IPS-18a (cell line): ENCODE data around the gene FIBIN.

Experiments used
- H3K27ac ChIP-seq: one replicate; pipeline ENCODE4 v1.5.1; 2013; ENCODE audit warnings: low read length
- H3K27me3 ChIP-seq: one replicate; pipeline ENCODE4 v1.6.1; 2013; ENCODE audit warnings: mild to moderate bottlenecking, low read length; ENCODE audit not compliant: control insufficient read depth, insufficient read depth
- H3K36me3 ChIP-seq: one replicate; pipeline ENCODE4 v1.6.1; 2013; ENCODE audit warnings: low read depth, low read length; ENCODE audit not compliant: control insufficient read depth
- H3K4me1 ChIP-seq: one replicate; pipeline ENCODE4 v1.6.1; 2013; ENCODE audit warnings: low read depth, low read length; ENCODE audit not compliant: control insufficient read depth
- H3K4me3 ChIP-seq: one replicate; pipeline ENCODE4 v1.5.1; 2013; ENCODE audit warnings: low read length
- H3K9ac ChIP-seq: one replicate; pipeline ENCODE4 v1.6.1; 2013; ENCODE audit warnings: mild to moderate bottlenecking, low read length, moderate library complexity
- H3K9me3 ChIP-seq: one replicate; pipeline ENCODE4 v1.6.1; 2013; ENCODE audit warnings: low read depth, low read length; ENCODE audit not compliant: control insufficient read depth

Gene FIBIN

DNA sequence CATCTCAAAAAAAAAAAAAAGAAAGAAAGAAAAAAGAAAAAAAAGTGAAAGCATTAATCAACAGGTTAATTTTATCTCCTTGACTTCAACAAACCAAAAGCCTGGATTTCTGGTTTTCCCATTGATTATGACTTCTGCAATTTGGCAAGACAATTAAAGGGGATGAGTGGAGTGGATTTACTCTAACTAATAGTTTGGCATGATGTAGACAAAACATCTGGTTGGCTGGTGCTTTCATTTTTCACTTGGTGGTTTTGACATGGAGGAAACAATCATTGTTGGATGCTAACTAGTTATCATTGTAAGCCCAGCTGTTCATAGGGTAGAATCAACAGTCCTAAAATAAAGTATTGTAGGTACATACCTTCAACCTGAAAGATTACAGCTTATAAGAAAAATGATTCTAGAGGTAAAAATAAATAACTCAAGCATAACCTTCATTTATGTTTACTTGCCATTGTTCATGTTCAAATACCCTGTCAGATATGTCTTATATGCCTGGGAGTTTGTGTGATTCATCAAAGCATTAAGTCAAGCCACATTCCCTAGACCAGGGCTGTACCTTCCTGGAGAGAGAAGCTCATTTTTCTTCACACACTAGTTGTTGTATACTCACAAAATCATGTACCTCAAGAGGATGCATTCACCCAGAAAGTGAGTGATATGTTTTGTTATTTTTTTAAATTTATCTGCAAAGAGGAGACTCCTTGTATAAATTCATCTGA is 15.1 kb downstream of the FIBIN start:
- no peak overlapping the region for H3K9ac ChIP-seq
- H3K27ac ChIP-seq, result no peak overlapping the region
- H3K36me3 ChIP-seq, result no peaks in the 10 kb centered on the region
- no peak overlapping the region for H3K4me3 ChIP-seq
- H3K4me1 ChIP-seq, result no peaks in the 10 kb centered on the region
- no peaks in the 10 kb centered on the region for H3K27me3 ChIP-seq
- no peaks in the 10 kb centered on the region for H3K9me3 ChIP-seq

DNA sequence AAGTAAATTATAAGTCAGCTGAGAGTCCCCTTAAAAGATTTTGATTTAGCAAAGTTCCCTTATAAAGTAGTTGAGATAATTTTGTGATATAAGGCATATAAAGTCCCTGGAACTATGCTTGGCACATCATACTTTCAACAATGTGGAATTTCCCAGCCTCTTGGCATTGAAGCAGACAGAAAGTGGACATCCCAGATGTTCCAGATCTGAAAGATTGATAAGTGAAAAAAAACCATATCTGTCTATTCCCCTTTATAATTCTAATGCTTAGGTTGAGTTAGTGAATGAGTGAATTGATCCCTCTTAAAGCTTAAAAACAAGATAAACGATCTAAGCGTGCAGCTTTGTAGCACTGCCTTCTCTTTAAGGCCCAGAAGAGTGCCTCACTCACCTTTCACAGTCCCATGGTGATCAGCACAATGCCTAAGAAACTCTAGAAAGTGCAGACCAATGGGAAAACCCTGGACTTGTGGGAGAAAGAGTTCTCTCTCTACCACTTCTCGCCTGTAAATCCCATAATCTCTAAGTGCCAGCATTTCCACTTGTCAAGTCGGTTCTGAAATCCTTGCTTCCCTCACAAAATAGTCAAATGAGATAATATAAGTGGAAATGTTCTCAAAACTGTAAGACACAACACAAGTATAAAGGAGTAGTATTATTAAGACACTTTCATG is 17.8 kb downstream of the FIBIN start:
- Histone ChIP-seq H3K27me3 (no peaks in the 10 kb centered on the region), H3K9me3 (no peaks in the 10 kb centered on the region), H3K36me3 (no peaks in the 10 kb centered on the region), H3K27ac (no peak overlapping the region), H3K4me1 (no peaks in the 10 kb centered on the region), H3K4me3 (no peak overlapping the region), H3K9ac (no peak overlapping the region)

DNA sequence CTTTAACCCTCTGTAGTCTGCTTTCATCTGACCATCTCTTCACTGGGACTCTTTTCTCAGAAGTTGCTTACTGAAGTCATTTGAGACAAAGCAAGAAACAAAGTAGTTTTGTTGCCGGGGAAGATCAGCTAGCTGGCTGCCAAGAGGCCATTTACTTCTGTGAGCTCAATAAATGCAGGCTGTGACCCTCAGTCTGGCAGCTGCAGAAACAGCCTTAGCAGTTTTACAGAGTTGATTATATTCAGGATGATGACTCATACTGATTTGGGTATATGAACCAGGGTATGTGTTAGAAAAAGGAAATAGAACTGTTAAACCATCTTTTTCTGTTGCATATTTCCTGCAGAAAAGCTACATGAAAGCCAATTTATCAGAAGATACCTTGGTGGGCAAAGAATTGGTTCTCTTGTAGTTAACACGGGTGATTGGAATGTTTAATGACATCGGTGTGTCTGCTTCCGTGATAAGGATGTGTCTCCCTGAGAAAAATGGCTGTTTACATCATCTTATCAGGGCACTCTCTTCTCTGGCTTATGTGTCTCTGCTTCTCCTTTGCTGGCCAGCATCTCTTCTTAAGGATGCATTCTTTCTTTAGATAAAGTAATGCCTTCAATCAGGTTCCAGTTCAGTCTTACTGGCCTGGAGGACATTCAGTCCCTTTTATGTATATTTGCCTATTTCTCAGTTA is 18.5 kb downstream of the FIBIN start:
- no peaks in the 10 kb centered on the region for H3K27me3 ChIP-seq
- H3K4me3 ChIP-seq, result no peak overlapping the region
- H3K4me1 ChIP-seq, result no peaks in the 10 kb centered on the region
- no peaks in the 10 kb centered on the region for H3K9me3 ChIP-seq
- H3K27ac ChIP-seq, result no peak overlapping the region
- no peaks in the 10 kb centered on the region for H3K36me3 ChIP-seq
- no peak overlapping the region for H3K9ac ChIP-seq

DNA sequence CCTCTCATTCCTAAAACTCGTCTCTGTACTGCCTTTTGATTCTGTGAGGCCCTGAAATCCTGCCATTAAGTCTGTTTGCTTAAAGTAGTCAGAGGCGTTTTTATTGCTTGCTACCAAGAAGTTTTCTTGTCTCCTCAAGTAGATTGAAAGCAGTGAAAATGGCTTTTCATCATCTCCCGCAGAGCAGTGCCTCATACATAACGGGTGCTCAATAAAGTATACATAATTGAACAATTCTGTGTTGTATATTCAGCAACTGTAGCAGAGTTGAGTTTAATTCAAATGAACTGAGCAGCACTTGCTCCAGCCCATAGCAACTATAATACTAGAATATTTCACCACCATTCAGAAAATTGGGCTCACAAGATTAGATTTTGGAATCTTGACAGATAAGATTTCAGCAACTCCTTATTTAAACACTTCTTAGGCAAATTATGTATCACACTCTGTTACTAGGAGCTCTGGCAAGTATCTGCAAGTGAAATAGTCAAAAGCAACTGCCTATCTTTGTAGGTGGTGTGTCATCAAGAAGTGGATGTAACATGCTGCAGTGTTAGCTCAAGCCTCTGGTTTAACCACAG is 20.0 kb downstream of the FIBIN start:
- H3K27me3 ChIP-seq, result no peaks in the 10 kb centered on the region
- H3K4me3 ChIP-seq, result no peak overlapping the region
- no peaks in the 10 kb centered on the region for H3K36me3 ChIP-seq
- H3K27ac ChIP-seq, result no peak overlapping the region
- H3K4me1 ChIP-seq, result no peaks in the 10 kb centered on the region
- H3K9me3 ChIP-seq, result no peaks in the 10 kb centered on the region
- H3K9ac ChIP-seq, result no peak overlapping the region

DNA sequence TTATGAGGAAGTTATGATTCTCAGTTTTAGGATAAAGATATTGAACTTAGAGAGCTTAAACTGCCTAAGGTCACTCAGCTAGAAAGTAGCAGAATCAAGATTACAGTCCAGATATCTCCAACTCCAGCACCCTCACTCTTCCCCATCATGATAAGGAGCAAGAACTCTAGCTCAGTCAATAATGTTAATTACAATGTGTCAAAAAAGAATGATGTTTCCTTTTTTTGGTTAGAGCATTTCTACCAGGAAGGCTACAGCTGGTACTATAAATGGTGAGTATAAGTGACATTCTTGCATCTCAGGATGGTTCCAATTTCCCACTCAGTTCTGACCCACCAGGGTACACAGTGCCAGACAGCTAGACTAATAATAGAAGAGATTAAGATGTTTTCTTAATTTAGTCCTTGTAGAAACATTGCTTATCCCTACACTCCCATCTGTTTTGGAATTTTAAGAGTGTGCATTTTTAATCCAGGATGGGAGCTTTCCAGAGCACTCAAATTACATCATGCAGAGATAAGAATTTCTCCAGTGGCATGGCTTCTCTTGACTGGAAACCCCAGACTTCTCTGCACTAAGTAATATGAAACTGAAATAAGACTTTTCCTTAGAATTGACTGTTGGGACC is 25.1 kb downstream of the FIBIN start:
- Histone ChIP-seq H3K4me1 (no peaks in the 10 kb centered on the region), H3K9me3 (no peaks in the 10 kb centered on the region)

DNA sequence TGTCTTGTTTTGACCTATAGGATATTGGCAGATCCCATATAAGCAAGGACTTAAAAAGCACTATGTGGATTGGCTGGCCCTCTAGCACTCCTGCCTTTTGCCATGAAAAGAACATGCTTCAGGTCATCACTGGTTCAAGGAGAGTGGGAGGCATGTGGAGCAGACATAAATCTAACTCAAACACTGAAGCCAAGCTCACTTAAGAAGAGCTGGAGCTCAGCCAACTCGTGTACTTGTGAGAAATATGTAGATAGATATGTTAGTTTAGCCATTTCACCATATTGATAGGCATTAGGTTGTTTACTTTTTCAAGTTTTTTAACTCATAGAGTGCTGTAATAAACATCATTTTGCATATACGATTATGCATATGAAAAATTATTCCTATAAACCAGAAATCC is 26.8 kb downstream of the FIBIN start:
- Histone ChIP-seq H3K27ac (no peak overlapping the region), H3K9me3 (no peaks in the 10 kb centered on the region), H3K36me3 (no peaks in the 10 kb centered on the region), H3K4me1 (no peaks in the 10 kb centered on the region), H3K27me3 (no peaks in the 10 kb centered on the region), H3K9ac (no peak overlapping the region), H3K4me3 (no peak overlapping the region)

More for the DNA sequence above, 25.1 kb downstream of the FIBIN start:
- Histone ChIP-seq H3K36me3 (no peaks in the 10 kb centered on the region), H3K27me3 (no peaks in the 10 kb centered on the region), H3K27ac (no peak overlapping the region), H3K4me3 (no peak overlapping the region), H3K9ac (no peak overlapping the region)

DNA sequence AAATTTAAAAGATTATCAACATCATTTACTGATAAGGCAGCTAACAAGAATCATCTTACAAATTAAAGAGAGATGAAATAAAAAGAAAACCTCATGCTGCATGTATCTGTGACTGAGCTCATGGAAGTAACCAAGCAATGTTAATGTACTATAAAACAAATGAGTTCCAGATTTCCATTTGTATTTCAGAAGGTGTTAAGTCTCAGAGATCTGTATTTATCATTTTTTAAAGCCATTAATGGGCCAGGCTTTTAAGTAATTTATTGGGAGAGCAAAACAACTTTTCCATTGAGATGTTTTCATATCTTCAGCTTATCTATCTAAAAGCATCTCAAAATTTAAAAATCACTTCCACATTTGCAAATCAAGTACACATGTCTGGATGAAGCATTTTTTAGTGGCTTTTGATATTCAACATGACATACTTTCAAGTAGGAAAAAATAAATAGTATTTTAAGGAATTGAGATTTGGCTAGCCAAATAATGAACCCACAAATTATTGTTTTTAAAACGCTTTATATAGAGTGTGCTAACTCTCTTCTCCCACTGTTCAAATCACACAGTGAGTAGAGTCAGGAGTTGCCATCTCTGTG is 28.8 kb downstream of the FIBIN start:
- Histone ChIP-seq H3K4me1 (no peaks in the 10 kb centered on the region), H3K36me3 (no peaks in the 10 kb centered on the region), H3K27ac (no peak overlapping the region), H3K27me3 (no peaks in the 10 kb centered on the region), H3K9me3 (no peaks in the 10 kb centered on the region), H3K9ac (no peak overlapping the region), H3K4me3 (no peak overlapping the region)

DNA sequence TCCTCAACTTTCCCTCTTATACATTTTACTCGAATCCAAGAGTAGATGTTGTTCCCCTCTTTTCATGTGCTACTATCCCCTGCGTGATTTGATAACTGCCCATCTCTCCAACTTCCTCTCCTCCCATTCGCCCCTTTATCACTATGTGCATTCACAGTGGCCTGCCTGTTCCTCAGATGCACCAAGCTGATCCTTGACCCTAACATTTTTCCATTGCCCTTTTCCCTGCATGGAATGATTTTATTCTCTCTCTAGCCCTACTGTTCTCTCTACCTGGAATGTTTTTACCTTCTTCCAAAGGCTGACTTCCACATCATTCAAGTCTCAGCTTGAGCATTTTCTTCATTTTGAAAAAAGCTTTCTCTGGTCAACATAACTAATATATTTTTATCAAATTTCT is 31.0 kb downstream of the FIBIN start:
- H3K4me1 ChIP-seq, result no peaks in the 10 kb centered on the region
- H3K4me3 ChIP-seq, result no peak overlapping the region
- H3K27ac ChIP-seq, result no peak overlapping the region
- no peaks in the 10 kb centered on the region for H3K9me3 ChIP-seq
- H3K27me3 ChIP-seq, result no peaks in the 10 kb centered on the region
- H3K9ac ChIP-seq, result no peak overlapping the region
- H3K36me3 ChIP-seq, result no peaks in the 10 kb centered on the region

DNA sequence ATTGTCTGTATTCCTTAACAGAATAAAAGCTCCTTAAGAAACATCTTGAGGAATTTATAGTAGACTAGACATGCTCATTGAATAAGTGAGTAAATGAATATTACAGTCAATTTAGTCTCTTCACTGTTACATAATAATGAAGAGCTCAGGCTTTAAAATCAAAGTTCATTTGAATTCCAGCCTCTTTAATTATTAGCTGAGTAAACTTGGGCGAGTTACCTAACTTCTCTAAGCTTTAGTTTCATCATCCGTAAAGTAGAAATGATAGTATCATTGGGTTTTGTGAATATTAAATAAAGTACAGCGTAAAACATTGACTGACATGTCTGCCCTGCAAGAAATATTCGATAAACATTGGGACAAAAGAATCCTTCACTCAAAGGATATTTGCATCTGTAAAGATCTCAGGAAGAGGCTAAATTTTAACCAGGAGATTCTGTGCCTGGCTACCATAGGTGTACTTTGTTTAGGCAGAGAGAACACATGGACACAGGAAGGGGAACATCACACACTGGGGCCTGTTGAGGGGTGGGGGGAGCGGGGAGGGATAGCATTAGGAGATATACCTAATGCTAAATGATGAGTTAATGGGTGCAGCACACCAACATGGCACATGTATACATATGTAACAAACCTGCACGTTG is 31.5 kb downstream of the FIBIN start:
- Histone ChIP-seq H3K27me3 (no peaks in the 10 kb centered on the region), H3K9ac (no peak overlapping the region), H3K27ac (no peak overlapping the region), H3K36me3 (no peaks in the 10 kb centered on the region), H3K9me3 (no peaks in the 10 kb centered on the region), H3K4me3 (no peak overlapping the region), H3K4me1 (no peaks in the 10 kb centered on the region)

DNA sequence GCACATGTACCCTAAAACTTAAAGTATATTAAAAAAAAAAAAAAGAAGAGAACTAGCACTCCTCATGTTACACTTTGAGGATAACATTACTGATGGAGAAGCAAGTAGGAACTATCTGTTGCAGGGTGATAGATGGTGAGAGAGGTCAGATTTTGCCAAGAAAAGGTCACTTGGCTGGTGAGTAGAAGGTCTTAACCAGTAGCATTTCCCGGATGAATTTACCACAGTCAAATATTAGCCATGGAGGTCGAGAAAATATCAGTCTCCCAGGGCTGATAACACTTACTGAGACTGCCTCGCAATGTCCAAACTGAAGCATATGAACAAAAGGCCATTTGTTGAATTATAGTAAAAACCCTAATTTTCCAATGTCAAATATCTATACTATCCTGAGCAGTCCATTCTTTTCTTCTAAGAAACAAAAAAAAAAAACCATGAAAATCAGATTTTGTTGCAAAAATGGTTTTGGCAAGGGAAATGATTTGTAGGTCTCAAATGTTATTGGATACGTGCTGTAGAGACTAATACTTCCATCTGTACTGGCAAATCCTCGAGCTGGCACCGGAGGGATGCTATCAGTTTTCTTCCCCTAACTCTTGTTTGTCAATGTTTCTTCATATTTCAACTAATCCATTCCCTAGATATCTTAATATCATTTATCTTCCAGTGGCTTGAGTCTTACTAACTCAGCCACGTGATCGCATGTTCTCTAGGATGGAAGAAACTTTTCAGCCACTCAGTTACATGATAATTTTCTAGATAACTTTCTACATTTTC is 32.2 kb downstream of the FIBIN start:
- H3K27ac ChIP-seq, result no peak overlapping the region
- H3K27me3 ChIP-seq, result no peaks in the 10 kb centered on the region
- H3K4me1 ChIP-seq, result no peaks in the 10 kb centered on the region
- H3K9me3 ChIP-seq, result no peaks in the 10 kb centered on the region
- no peak overlapping the region for H3K4me3 ChIP-seq
- no peaks in the 10 kb centered on the region for H3K36me3 ChIP-seq
- H3K9ac ChIP-seq, result no peak overlapping the region
